Thyroid gland (tissue), 4 donors: ENCODE results near the gene SLC22A17.

Experiments used
- POLR2A ChIP-seq, 2 donors: fragments of 450-650 bp; IDR thresholded peaks; one replicate each; pipeline ENCODE4 v1.6.1; 2017; ENCODE audit warnings: antibody characterized with exemption in 2 of 2, mild to moderate bottlenecking in 2 of 2, moderate library complexity in 1 of 2
- TF ChIP-seq, protein P1 (sequence below), 6 experiments: fragments of 200-600 bp in 3 of 6; fragments of 450-650 bp in 3 of 6; sonication (generic) in 3 of 6; IDR thresholded peaks; one replicate each; pipeline ENCODE4 v1.5.1; 2016 to 2019; ENCODE audit warnings: antibody characterized with exemption in 6 of 6, mild to moderate bottlenecking in 2 of 6, inconsistent platforms in 1 of 6, moderate library complexity in 1 of 6

DNA sequence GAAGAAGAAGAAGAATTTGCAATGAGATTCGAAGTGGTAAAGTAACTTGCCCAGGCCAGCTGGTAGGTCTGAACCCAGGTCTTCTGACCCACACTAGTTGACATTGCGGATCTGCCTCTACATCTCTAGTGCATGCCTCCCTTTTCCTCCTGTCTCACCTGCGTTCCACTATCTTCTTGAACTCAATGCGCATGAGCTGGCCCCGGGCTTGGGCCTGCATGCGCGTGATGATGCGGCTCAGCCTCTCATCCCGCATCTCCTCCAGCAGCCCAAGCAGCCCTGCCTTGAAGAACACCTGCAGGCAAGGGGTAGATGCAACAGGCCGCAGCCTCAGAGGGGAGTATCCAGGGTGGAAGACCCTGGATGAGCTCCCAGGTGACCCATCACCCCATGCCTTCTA, 43.4 kb upstream of the SLC22A17 start:
- no peak for TF ChIP-seq POLR2A (IDR thresholded peaks at IDR 0.05)
- TF ChIP-seq, protein P1, sequence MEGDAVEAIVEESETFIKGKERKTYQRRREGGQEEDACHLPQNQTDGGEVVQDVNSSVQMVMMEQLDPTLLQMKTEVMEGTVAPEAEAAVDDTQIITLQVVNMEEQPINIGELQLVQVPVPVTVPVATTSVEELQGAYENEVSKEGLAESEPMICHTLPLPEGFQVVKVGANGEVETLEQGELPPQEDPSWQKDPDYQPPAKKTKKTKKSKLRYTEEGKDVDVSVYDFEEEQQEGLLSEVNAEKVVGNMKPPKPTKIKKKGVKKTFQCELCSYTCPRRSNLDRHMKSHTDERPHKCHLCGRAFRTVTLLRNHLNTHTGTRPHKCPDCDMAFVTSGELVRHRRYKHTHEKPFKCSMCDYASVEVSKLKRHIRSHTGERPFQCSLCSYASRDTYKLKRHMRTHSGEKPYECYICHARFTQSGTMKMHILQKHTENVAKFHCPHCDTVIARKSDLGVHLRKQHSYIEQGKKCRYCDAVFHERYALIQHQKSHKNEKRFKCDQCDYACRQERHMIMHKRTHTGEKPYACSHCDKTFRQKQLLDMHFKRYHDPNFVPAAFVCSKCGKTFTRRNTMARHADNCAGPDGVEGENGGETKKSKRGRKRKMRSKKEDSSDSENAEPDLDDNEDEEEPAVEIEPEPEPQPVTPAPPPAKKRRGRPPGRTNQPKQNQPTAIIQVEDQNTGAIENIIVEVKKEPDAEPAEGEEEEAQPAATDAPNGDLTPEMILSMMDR (IDR thresholded peaks at IDR 0.05), result no peak
